GM23338 (cell line): ENCODE measurements around the gene KRT71.

Source experiments
- EZH2 ChIP-seq: fragments of 200-600 bp; sonication (generic); IDR thresholded peaks from one replicate; pipeline ENCODE4 v1.8.0; 2017; ENCODE audit warnings: antibody characterized with exemption, mild to moderate bottlenecking, low read depth; ENCODE audit not compliant: unreplicated experiment
- EZH2phosphoT487 ChIP-seq: fragments of 200-600 bp; sonication (generic); IDR thresholded peaks from one replicate; pipeline ENCODE4 v1.8.1; 2018; ENCODE audit warnings: antibody characterized with exemption; ENCODE audit not compliant: unreplicated experiment
- POLR2AphosphoS5 ChIP-seq: IDR thresholded peaks from 2 replicates; pipeline ENCODE4 v1.6.1; 2016; ENCODE audit warnings: antibody characterized with exemption, low read depth
- TF ChIP-seq, protein P1 (sequence below), 2 experiments: fragments of 200-600 bp in 1 of 2; sonication (generic) in 1 of 2; conservative IDR thresholded peaks; 2 replicates each; pipeline versions ENCODE4 v1.5.1 to v1.6.1; 2016 to 2017; ENCODE audit warnings: antibody characterized with exemption in 2 of 2, low read depth in 2 of 2, mild to moderate bottlenecking in 2 of 2, moderate library complexity in 1 of 2
- TF ChIP-seq, protein P2 (sequence below): fragments of 250-450 bp; sonication (Bioruptor Pico); IDR thresholded peaks from 2 replicates; pipeline ENCODE4 v1.5.0; 2020; ENCODE audit warnings: mild to moderate bottlenecking, moderate library complexity
- TF ChIP-seq, protein P3 (sequence below): IDR thresholded peaks from one replicate; pipeline ENCODE4 v1.6.1; 2018; ENCODE audit warnings: antibody characterized with exemption; ENCODE audit not compliant: unreplicated experiment

DNA sequence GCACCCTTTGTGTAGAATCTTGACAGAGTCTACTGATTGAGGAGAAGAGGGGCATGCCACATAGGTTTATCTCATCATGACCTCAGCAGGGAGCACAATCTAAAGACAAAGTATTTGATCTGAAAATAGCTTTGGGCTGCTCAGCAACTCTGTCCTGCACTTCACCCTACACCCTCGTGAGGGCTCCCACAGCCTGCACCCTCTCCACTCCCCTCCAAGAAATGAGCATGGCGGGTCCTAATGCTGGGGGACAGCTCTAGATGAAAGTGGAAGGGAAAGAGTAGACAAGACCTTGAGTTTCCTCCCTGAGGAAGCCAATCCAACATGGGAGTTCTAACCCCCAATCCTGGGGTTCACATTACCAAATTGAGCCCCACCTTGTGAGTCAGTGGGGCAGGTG is 22.0 kb downstream of the KRT71 start:
- TF ChIP-seq, protein P1, sequence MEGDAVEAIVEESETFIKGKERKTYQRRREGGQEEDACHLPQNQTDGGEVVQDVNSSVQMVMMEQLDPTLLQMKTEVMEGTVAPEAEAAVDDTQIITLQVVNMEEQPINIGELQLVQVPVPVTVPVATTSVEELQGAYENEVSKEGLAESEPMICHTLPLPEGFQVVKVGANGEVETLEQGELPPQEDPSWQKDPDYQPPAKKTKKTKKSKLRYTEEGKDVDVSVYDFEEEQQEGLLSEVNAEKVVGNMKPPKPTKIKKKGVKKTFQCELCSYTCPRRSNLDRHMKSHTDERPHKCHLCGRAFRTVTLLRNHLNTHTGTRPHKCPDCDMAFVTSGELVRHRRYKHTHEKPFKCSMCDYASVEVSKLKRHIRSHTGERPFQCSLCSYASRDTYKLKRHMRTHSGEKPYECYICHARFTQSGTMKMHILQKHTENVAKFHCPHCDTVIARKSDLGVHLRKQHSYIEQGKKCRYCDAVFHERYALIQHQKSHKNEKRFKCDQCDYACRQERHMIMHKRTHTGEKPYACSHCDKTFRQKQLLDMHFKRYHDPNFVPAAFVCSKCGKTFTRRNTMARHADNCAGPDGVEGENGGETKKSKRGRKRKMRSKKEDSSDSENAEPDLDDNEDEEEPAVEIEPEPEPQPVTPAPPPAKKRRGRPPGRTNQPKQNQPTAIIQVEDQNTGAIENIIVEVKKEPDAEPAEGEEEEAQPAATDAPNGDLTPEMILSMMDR (conservative IDR thresholded peaks at IDR 0.05; ENCODE audit: low read depth in 2 of 2) = no peak
- TF ChIP-seq EZH2 = no peak
- TF ChIP-seq, protein P2, sequence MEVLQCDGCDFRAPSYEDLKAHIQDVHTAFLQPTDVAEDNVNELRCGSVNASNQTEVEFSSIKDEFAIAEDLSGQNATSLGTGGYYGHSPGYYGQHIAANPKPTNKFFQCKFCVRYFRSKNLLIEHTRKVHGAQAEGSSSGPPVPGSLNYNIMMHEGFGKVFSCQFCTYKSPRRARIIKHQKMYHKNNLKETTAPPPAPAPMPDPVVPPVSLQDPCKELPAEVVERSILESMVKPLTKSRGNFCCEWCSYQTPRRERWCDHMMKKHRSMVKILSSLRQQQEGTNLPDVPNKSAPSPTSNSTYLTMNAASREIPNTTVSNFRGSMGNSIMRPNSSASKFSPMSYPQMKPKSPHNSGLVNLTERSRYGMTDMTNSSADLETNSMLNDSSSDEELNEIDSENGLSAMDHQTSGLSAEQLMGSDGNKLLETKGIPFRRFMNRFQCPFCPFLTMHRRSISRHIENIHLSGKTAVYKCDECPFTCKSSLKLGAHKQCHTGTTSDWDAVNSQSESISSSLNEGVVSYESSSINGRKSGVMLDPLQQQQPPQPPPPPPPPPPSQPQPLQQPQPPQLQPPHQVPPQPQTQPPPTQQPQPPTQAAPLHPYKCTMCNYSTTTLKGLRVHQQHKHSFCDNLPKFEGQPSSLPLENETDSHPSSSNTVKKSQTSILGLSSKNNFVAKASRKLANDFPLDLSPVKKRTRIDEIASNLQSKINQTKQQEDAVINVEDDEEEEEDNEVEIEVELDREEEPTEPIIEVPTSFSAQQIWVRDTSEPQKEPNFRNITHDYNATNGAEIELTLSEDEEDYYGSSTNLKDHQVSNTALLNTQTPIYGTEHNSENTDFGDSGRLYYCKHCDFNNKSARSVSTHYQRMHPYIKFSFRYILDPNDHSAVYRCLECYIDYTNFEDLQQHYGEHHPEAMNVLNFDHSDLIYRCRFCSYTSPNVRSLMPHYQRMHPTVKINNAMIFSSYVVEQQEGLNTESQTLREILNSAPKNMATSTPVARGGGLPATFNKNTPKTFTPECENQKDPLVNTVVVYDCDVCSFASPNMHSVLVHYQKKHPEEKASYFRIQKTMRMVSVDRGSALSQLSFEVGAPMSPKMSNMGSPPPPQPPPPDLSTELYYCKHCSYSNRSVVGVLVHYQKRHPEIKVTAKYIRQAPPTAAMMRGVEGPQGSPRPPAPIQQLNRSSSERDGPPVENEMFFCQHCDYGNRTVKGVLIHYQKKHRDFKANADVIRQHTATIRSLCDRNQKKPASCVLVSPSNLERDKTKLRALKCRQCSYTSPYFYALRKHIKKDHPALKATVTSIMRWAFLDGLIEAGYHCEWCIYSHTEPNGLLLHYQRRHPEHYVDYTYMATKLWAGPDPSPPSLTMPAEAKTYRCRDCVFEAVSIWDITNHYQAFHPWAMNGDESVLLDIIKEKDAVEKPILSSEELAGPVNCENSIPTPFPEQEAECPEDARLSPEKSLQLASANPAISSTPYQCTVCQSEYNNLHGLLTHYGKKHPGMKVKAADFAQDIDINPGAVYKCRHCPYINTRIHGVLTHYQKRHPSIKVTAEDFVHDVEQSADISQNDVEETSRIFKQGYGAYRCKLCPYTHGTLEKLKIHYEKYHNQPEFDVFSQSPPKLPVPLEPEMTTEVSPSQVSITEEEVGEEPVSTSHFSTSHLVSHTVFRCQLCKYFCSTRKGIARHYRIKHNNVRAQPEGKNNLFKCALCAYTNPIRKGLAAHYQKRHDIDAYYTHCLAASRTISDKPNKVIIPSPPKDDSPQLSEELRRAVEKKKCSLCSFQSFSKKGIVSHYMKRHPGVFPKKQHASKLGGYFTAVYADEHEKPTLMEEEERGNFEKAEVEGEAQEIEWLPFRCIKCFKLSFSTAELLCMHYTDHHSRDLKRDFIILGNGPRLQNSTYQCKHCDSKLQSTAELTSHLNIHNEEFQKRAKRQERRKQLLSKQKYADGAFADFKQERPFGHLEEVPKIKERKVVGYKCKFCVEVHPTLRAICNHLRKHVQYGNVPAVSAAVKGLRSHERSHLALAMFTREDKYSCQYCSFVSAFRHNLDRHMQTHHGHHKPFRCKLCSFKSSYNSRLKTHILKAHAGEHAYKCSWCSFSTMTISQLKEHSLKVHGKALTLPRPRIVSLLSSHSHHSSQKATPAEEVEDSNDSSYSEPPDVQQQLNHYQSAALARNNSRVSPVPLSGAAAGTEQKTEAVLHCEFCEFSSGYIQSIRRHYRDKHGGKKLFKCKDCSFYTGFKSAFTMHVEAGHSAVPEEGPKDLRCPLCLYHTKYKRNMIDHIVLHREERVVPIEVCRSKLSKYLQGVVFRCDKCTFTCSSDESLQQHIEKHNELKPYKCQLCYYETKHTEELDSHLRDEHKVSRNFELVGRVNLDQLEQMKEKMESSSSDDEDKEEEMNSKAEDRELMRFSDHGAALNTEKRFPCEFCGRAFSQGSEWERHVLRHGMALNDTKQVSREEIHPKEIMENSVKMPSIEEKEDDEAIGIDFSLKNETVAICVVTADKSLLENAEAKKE (CRISPR knock-in tag) = no peak
- no peak for TF ChIP-seq EZH2phosphoT487
- TF ChIP-seq, protein P3, sequence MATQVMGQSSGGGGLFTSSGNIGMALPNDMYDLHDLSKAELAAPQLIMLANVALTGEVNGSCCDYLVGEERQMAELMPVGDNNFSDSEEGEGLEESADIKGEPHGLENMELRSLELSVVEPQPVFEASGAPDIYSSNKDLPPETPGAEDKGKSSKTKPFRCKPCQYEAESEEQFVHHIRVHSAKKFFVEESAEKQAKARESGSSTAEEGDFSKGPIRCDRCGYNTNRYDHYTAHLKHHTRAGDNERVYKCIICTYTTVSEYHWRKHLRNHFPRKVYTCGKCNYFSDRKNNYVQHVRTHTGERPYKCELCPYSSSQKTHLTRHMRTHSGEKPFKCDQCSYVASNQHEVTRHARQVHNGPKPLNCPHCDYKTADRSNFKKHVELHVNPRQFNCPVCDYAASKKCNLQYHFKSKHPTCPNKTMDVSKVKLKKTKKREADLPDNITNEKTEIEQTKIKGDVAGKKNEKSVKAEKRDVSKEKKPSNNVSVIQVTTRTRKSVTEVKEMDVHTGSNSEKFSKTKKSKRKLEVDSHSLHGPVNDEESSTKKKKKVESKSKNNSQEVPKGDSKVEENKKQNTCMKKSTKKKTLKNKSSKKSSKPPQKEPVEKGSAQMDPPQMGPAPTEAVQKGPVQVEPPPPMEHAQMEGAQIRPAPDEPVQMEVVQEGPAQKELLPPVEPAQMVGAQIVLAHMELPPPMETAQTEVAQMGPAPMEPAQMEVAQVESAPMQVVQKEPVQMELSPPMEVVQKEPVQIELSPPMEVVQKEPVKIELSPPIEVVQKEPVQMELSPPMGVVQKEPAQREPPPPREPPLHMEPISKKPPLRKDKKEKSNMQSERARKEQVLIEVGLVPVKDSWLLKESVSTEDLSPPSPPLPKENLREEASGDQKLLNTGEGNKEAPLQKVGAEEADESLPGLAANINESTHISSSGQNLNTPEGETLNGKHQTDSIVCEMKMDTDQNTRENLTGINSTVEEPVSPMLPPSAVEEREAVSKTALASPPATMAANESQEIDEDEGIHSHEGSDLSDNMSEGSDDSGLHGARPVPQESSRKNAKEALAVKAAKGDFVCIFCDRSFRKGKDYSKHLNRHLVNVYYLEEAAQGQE = no peak
- no peak for TF ChIP-seq POLR2AphosphoS5
